CD14-positive monocyte (primary cell): ENCODE results near the gene FANCD2OS. TPM values are rescaled to one million over a fixed set of nuclear protein-coding genes. Genes with fewer than 3 reads are reported as not detected.
"Not testable (repeated sequence)": the region's sequence is repeated elsewhere in the genome, so short reads cannot be mapped to it uniquely, and the experiment has no call there.

Source experiments
- DNase-seq, 3 donors: peaks; one replicate each; pipeline ENCODE4 v3.0.0-alpha.2; 2011 to 2022
- H2AFZ ChIP-seq: 2 replicates; pipeline ENCODE4 v1.6.0; 2012; ENCODE audit warnings: mild to moderate bottlenecking, low read depth, low read length, inconsistent platforms; ENCODE audit not compliant: insufficient read depth, poor library complexity, severe bottlenecking
- H3K27ac ChIP-seq, 2 donors: 1 replicate in 1 of 2; 2 replicates in 1 of 2; pipeline ENCODE4 v1.5.1; 2012 to 2013; ENCODE audit warnings: low read length in 2 of 2, control low read depth in 1 of 2, inconsistent platforms in 1 of 2, low read depth in 1 of 2, mild to moderate bottlenecking in 1 of 2
- H3K27me3 ChIP-seq, 2 donors: one replicate each; pipeline versions ENCODE4 v1.6.0 to v1.6.1; 2011 to 2013; ENCODE audit warnings: low read length in 2 of 2; ENCODE audit not compliant: control insufficient read depth in 2 of 2, insufficient read depth in 2 of 2
- H3K36me3 ChIP-seq, 2 donors: replicated peaks in 1 of 2; 1 replicate in 1 of 2; 2 replicates in 1 of 2; pipeline versions ENCODE4 v1.5.1 to v1.6.1; 2012 to 2013; ENCODE audit warnings: low read length in 2 of 2, control low read depth in 1 of 2, inconsistent platforms in 1 of 2, mild to moderate bottlenecking in 1 of 2; ENCODE audit not compliant: insufficient read depth in 2 of 2, control insufficient read depth in 1 of 2
- H3K4me1 ChIP-seq, 2 donors: 1 replicate in 1 of 2; 2 replicates in 1 of 2; pipeline versions ENCODE4 v1.5.1 to v1.6.1; 2012 to 2013; ENCODE audit warnings: low read length in 2 of 2, control low read depth in 1 of 2, inconsistent platforms in 1 of 2, mild to moderate bottlenecking in 1 of 2, moderate library complexity in 1 of 2; ENCODE audit not compliant: insufficient read depth in 2 of 2, control insufficient read depth in 1 of 2
- H3K4me2 ChIP-seq: replicated peaks from 2 replicates; pipeline ENCODE3; 2012; ENCODE audit warnings: low read length, moderate library complexity, mild to moderate bottlenecking; ENCODE audit not compliant: poor library complexity, severe bottlenecking; ENCODE audit errors: extremely low read depth
- H3K4me3 ChIP-seq, 3 experiments: fragments of 200-600 bp in 1 of 3; sonication (generic) in 1 of 3; replicated peaks in 1 of 3; 1 replicate in 2 of 3; 2 replicates in 1 of 3; pipeline ENCODE4 v1.5.1; 2011 to 2013; ENCODE audit warnings: low read length in 3 of 3, mild to moderate bottlenecking in 3 of 3, control low read depth in 2 of 3, low read depth in 2 of 3, inconsistent platforms in 1 of 3, moderate library complexity in 1 of 3
- H3K79me2 ChIP-seq: 2 replicates; pipeline ENCODE4 v1.6.0; 2012; ENCODE audit warnings: mild to moderate bottlenecking, control low read depth, inconsistent platforms, low read length, moderate library complexity; ENCODE audit not compliant: insufficient read depth
- H3K9ac ChIP-seq: 2 replicates; pipeline ENCODE4 v1.6.0; 2017; ENCODE audit warnings: low read length, mild to moderate bottlenecking; ENCODE audit not compliant: insufficient read depth, poor library complexity, severe bottlenecking
- H3K9me3 ChIP-seq, 2 donors: replicated peaks in 1 of 2; 1 replicate in 1 of 2; 2 replicates in 1 of 2; pipeline versions ENCODE4 v1.5.1 to v1.6.1; 2012 to 2013; ENCODE audit warnings: low read length in 2 of 2, control low read depth in 1 of 2; ENCODE audit not compliant: control insufficient read depth in 1 of 2, insufficient read depth in 1 of 2
- H4K20me1 ChIP-seq: 2 replicates; pipeline ENCODE4 v1.6.0; 2012; ENCODE audit warnings: mild to moderate bottlenecking, low read length, control low read depth, moderate library complexity; ENCODE audit not compliant: insufficient read depth
- H3K27ac Mint-ChIP-seq, 7 donors: one replicate each; pipeline ENCODE4 v1.8.0; 2020; ENCODE audit warnings: mild to moderate bottlenecking in 7 of 7, mixed read lengths in 7 of 7, moderate library complexity in 6 of 7, inconsistent platforms in 2 of 7
- H3K27me3 Mint-ChIP-seq, 3 donors: one replicate each; pipeline ENCODE4 v1.8.0; 2021 to 2022; ENCODE audit warnings: low read depth in 3 of 3, mild to moderate bottlenecking in 3 of 3, mixed read lengths in 3 of 3, moderate library complexity in 3 of 3, inconsistent platforms in 1 of 3
- H3K36me3 Mint-ChIP-seq, 2 donors: one replicate each; pipeline ENCODE4 v1.8.0; 2020; ENCODE audit warnings: mixed read lengths in 2 of 2, inconsistent platforms in 1 of 2, mild to moderate bottlenecking in 1 of 2
- H3K4me1 Mint-ChIP-seq: one replicate; pipeline ENCODE4 v1.8.0; 2020; ENCODE audit warnings: mild to moderate bottlenecking, mixed read lengths
- H3K4me3 Mint-ChIP-seq, 2 donors: one replicate each; pipeline ENCODE4 v1.8.0; 2020; ENCODE audit warnings: mild to moderate bottlenecking in 2 of 2, mixed read lengths in 2 of 2, moderate library complexity in 1 of 2
- H3K9me3 Mint-ChIP-seq, 7 donors: one replicate each; pipeline ENCODE4 v1.8.0; 2020 to 2022; ENCODE audit warnings: mixed read lengths in 7 of 7, mild to moderate bottlenecking in 6 of 7, moderate library complexity in 6 of 7, inconsistent platforms in 2 of 7
- CTCF ChIP-seq: fragments of 200-600 bp; IDR thresholded peaks from one replicate; pipeline ENCODE4 v1.8.0; 2022; ENCODE audit warnings: antibody characterized with exemption, mild to moderate bottlenecking
- WGBS: methylation state at CpG from one replicate; pipeline ENCODE4 v1.1.5; 2013; ENCODE audit warnings: missing lambda C conversion rate; ENCODE audit not compliant: insufficient coverage; 5-methylcytosine and 5-hydroxymethylcytosine counted together
- intact Hi-C, 2 donors: fragments of 100-400 bp; cut with micrococcal nuclease; formaldehyde crosslinking; loops; one replicate each; pipeline versions ENCODE4 v1.15.0 to v1.15.1; 2023
- polyA plus RNA-seq, 3 donors: library from polyadenylated mRNA; depleted of rRNA in 1 of 3; unstranded in 2 of 3; stranded (reverse) in 1 of 3; fragments of 300-500 nt in 2 of 3; fragments of >200 nt in 1 of 3; fragmentation: Illumina TruSeq in 2 of 3; gene quantifications; 1 replicate in 2 of 3; 2 replicates in 1 of 3; pipeline ENCODE4 v1.2.3, GENCODE V29; 2012 to 2021

FANCD2OS gene
- polyA plus RNA-seq, 3 donors = not detected

- no CpG with 5 or more reads among the region's 4 CpGs for WGBS
- no peaks in the 10 kb centered on the region for H3K27me3 ChIP-seq
- no peaks in the 10 kb centered on the region for H4K20me1 ChIP-seq
- intact Hi-C loops = no loop called here
- H3K79me2 ChIP-seq = peaks cover 2% of the 10 kb centered on the region
- peaks cover 2% of the 10 kb centered on the region for H3K4me1 Mint-ChIP-seq
- H2AFZ ChIP-seq = no peak overlapping the region
- H3K4me3 Mint-ChIP-seq = no peak overlapping the region
- H3K9ac ChIP-seq = no peak overlapping the region
- H3K36me3 Mint-ChIP-seq = no peaks in the 10 kb centered on the region
- H3K27ac Mint-ChIP-seq = no peak overlapping the region
- H3K27ac ChIP-seq = no peak overlapping the region
- no peak overlapping the region for H3K4me2 ChIP-seq
- peaks cover 0 to 6% (median 4%) of the 10 kb centered on the region in 7 donors for H3K9me3 Mint-ChIP-seq
- no peaks in the 10 kb centered on the region for H3K36me3 ChIP-seq
- H3K9me3 ChIP-seq = no peaks in the 10 kb centered on the region
- H3K4me1 ChIP-seq = peaks cover 5 to 7% of the 10 kb centered on the region in 2 donors
- peaks cover 2 to 5% (median 3%) of the 10 kb centered on the region in 3 donors for H3K27me3 Mint-ChIP-seq
- no peak for TF ChIP-seq CTCF
- H3K4me3 ChIP-seq = no peak overlapping the region
- DNase-seq = no peak
These were observed 29.1 kb upstream of the FANCD2OS start for GRCh38 chr3:10137178-10137577.

- H3K4me2 ChIP-seq = no peak overlapping the region
- no peaks in the 10 kb centered on the region for H3K36me3 ChIP-seq
- no peaks in the 10 kb centered on the region for H3K79me2 ChIP-seq
- no peaks in the 10 kb centered on the region for H3K27me3 ChIP-seq
- 96% methylated on average over 21 of the region's 25 CpGs for WGBS
- peaks cover 0 to 6% (median 4%) of the 10 kb centered on the region in 7 donors for H3K9me3 Mint-ChIP-seq
- H3K9ac ChIP-seq = no peak overlapping the region
- H3K27me3 Mint-ChIP-seq = peaks cover 2 to 5% (median 3%) of the 10 kb centered on the region in 3 donors
- no peak overlapping the region for H3K27ac ChIP-seq
- H3K36me3 Mint-ChIP-seq = no peaks in the 10 kb centered on the region
- H3K9me3 ChIP-seq = no peaks in the 10 kb centered on the region
- H2AFZ ChIP-seq = no peak overlapping the region
- H3K4me3 Mint-ChIP-seq = no peak overlapping the region
- intact Hi-C loops = no loop called here
- DNase-seq = no peak
- no peak overlapping the region for H3K4me3 ChIP-seq
- no peak for TF ChIP-seq CTCF
- no peaks in the 10 kb centered on the region for H4K20me1 ChIP-seq
- no peaks in the 10 kb centered on the region for H3K4me1 Mint-ChIP-seq
- H3K27ac Mint-ChIP-seq = no peak overlapping the region
- peaks cover 5% of the 10 kb centered on the region in 2 donors for H3K4me1 ChIP-seq
These were observed 28.5 kb upstream of the FANCD2OS start for GRCh38 chr3:10136426-10137005.

GRCh38 chr3:10135872-10136271, 27.8 kb upstream of the FANCD2OS start:
- H3K36me3 Mint-ChIP-seq, H3K9me3 Mint-ChIP-seq, intact Hi-C loops, H3K79me2 ChIP-seq, H3K4me2 ChIP-seq, H2AFZ ChIP-seq, H3K27ac ChIP-seq, H3K4me3 Mint-ChIP-seq, H3K4me1 ChIP-seq, H3K27ac Mint-ChIP-seq, H4K20me1 ChIP-seq, H3K27me3 Mint-ChIP-seq, DNase-seq, H3K4me1 Mint-ChIP-seq, H3K9me3 ChIP-seq, H3K9ac ChIP-seq, H3K4me3 ChIP-seq, H3K36me3 ChIP-seq, H3K27me3 ChIP-seq: not testable (repeated sequence)
- 89% methylated on average over 7 of the region's 9 CpGs for whole genome bisulfite sequencing
